ENCODE data around the gene RTN4R.
"Not testable (repeated sequence)": the region's sequence is repeated elsewhere in the genome, so short reads cannot be mapped to it uniquely, and the experiment has no call there.

- TF ChIP-seq CTCF (IDR thresholded peaks at IDR 0.05; ENCODE audit: control extremely low read depth in 1 of 3, insufficient read depth in 1 of 3, low read depth in 1 of 3, low read length in 3 of 3); JUND (IDR thresholded peaks at IDR 0.05; ENCODE audit: low read length): not testable (repeated sequence)
Measured at GRCh38 chr22:20313306-20314077, 45.4 kb upstream of the RTN4R start.

Measured in H1 (cell line).